HEK293 (cell line): Measurements from ENCODE around the gene CEP41.

Experiments used
- CTCF ChIA-PET: fragments of 350-600 bp; formaldehyde crosslinking; extraction: SDS; loops from one replicate; lab custom pipeline; 2021; ENCODE audit warnings: antibody characterized with exemption; lab: Yijun Ruan, JAX
- POLR2A ChIA-PET: fragments of 300-600 bp; formaldehyde crosslinking; extraction: SDS; loops from one replicate; lab custom pipeline; 2020; ENCODE audit warnings: antibody characterized with exemption, inconsistent platforms; lab: Yijun Ruan, JAX
- H3K27ac ChIP-seq: fragments of 200-500 bp; sonication (Bioruptor generic); 2 replicates; pipeline ENCODE4 v1.5.1; 2014; ENCODE audit warnings: low read depth, low read length, control low read depth, inconsistent platforms; ENCODE audit errors: extremely low read depth
- H3K36me3 ChIP-seq, 2 experiments: fragments of 200-500 bp in 1 of 2; sonication (Bioruptor generic) in 1 of 2; 1 replicate in 1 of 2; 2 replicates in 1 of 2; pipeline ENCODE4 v1.5.1; 2014 to 2017; ENCODE audit warnings: inconsistent platforms in 2 of 2, low read length in 2 of 2; ENCODE audit not compliant: control insufficient read depth in 2 of 2, insufficient read depth in 1 of 2
- H3K4me1 ChIP-seq: fragments of 200-500 bp; sonication (Bioruptor generic); 2 replicates; pipeline ENCODE4 v1.5.1; 2014; ENCODE audit warnings: mild to moderate bottlenecking, low read length, inconsistent platforms; ENCODE audit not compliant: control insufficient read depth, insufficient read depth
- H3K4me3 ChIP-seq: 2 replicates; pipeline ENCODE4 v1.5.1; 2011; ENCODE audit warnings: low read depth, mild to moderate bottlenecking, control low read depth, low read length, moderate library complexity
- H3K9me3 ChIP-seq: fragments of 200-500 bp; sonication (Bioruptor generic); 2 replicates; pipeline ENCODE4 v1.5.1; 2014; ENCODE audit warnings: low read depth, low read length, inconsistent platforms; ENCODE audit not compliant: control insufficient read depth, insufficient read depth
- BCL11A ChIP-seq: fragments of 450-650 bp; formaldehyde crosslinking; IDR thresholded peaks from 2 replicates; pipeline ENCODE4 v1.5.1; 2016; ENCODE audit warnings: low read depth, missing biosample characterization, missing genetic modification characterization
- CTCF ChIP-seq: fragments of 450-650 bp; formaldehyde crosslinking; IDR thresholded peaks from 2 replicates; pipeline ENCODE4 v1.5.1; 2016; ENCODE audit warnings: missing biosample characterization, missing genetic modification characterization
- GFI1B ChIP-seq: fragments of 450-650 bp; formaldehyde crosslinking; IDR thresholded peaks from 2 replicates; pipeline ENCODE4 v1.5.1; 2016; ENCODE audit warnings: missing biosample characterization, missing genetic modification characterization
- MZF1 ChIP-seq: fragments of 450-650 bp; formaldehyde crosslinking; IDR thresholded peaks from 2 replicates; pipeline ENCODE4 v1.5.1; 2017; ENCODE audit warnings: missing biosample characterization, missing genetic modification characterization, borderline replicate concordance
- PRDM1 ChIP-seq: fragments of 450-650 bp; formaldehyde crosslinking; IDR thresholded peaks from 2 replicates; pipeline ENCODE4; 2016; ENCODE audit warnings: missing biosample characterization, missing genetic modification characterization
- RBAK ChIP-seq: fragments of 450-650 bp; formaldehyde crosslinking; IDR thresholded peaks from 2 replicates; pipeline ENCODE4 v1.5.1; 2016; ENCODE audit warnings: missing biosample characterization, missing genetic modification characterization
- TRIM28 ChIP-seq: IDR thresholded peaks from 2 replicates; pipeline ENCODE4 v1.6.1; 2011; ENCODE audit warnings: low read length, control low read depth, borderline replicate concordance
- ZBTB17 ChIP-seq: fragments of 450-650 bp; formaldehyde crosslinking; IDR thresholded peaks from 2 replicates; pipeline ENCODE4 v1.5.1; 2016; ENCODE audit warnings: missing biosample characterization, missing genetic modification characterization
- ZBTB8A ChIP-seq: fragments of 450-650 bp; formaldehyde crosslinking; IDR thresholded peaks from 2 replicates; pipeline ENCODE4 v1.5.1; 2016; ENCODE audit warnings: missing biosample characterization, missing genetic modification characterization
- ZIC2 ChIP-seq: fragments of 450-650 bp; formaldehyde crosslinking; IDR thresholded peaks from 2 replicates; pipeline ENCODE4 v1.5.1; 2016; ENCODE audit warnings: missing biosample characterization, missing genetic modification characterization
- ZNF184 ChIP-seq: fragments of 450-650 bp; IDR thresholded peaks from 2 replicates; pipeline ENCODE4 v1.5.1; 2018; ENCODE audit warnings: missing biosample characterization, mild to moderate bottlenecking, missing genetic modification characterization
- ZNF19 ChIP-seq: fragments of 450-650 bp; formaldehyde crosslinking; IDR thresholded peaks from 2 replicates; pipeline ENCODE4; 2016; ENCODE audit warnings: missing biosample characterization, missing genetic modification characterization, low read depth
- ZNF23 ChIP-seq: fragments of 450-650 bp; formaldehyde crosslinking; IDR thresholded peaks from 2 replicates; pipeline ENCODE4 v1.5.1; 2016; ENCODE audit warnings: missing biosample characterization, missing genetic modification characterization, borderline replicate concordance
- ZNF341 ChIP-seq: fragments of 450-650 bp; formaldehyde crosslinking; IDR thresholded peaks from 2 replicates; pipeline ENCODE4; 2016; ENCODE audit warnings: low read depth, missing biosample characterization, missing genetic modification characterization
- ZNF366 ChIP-seq: fragments of 450-650 bp; formaldehyde crosslinking; conservative IDR thresholded peaks from 2 replicates; pipeline ENCODE4 v1.5.1; 2016; ENCODE audit warnings: missing biosample characterization, missing genetic modification characterization
- ZNF398 ChIP-seq: fragments of 450-650 bp; formaldehyde crosslinking; IDR thresholded peaks from 2 replicates; pipeline ENCODE4 v1.5.1; 2017; ENCODE audit warnings: missing biosample characterization, missing genetic modification characterization
- ZNF416 ChIP-seq: fragments of 450-650 bp; formaldehyde crosslinking; IDR thresholded peaks from 2 replicates; pipeline ENCODE4 v1.5.1; 2016; ENCODE audit warnings: missing biosample characterization, missing genetic modification characterization
- ZNF707 ChIP-seq: fragments of 450-650 bp; formaldehyde crosslinking; IDR thresholded peaks from 2 replicates; pipeline ENCODE4 v1.5.1; 2016; ENCODE audit warnings: missing biosample characterization, missing genetic modification characterization
- ZNF768 ChIP-seq: fragments of 450-650 bp; formaldehyde crosslinking; IDR thresholded peaks from 2 replicates; pipeline ENCODE4 v1.5.1; 2018; ENCODE audit warnings: missing biosample characterization, mild to moderate bottlenecking, missing genetic modification characterization
- TF ChIP-seq, protein P1 (sequence below): fragments of 450-650 bp; formaldehyde crosslinking; IDR thresholded peaks from 2 replicates; pipeline ENCODE4 v1.5.1; 2016; ENCODE audit warnings: missing biosample characterization, missing genetic modification characterization

The CEP41 gene

DNA sequence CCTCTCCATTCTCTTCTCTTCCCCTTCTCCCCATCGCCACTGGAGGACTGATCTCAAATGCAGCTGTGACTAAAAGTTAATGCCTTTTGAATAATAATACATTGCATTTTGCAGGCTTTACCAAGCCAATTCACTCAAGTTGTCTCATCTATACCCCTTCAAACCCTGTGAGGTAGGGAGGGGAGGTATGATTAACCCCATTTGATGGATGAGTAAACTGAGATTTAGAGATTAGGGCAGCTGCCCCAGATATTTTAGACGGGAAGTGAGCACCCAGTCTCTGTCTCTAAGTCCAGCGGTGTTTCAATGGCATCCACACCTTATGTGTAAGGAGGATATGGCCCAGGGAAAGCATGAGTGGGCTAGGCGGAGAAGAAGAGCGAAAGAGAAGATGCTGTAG, 95.1 kb downstream of the CEP41 start:
- Histone ChIP-seq H3K4me1 (no peaks in the 10 kb centered on the region), H3K36me3 (no peaks in the 10 kb centered on the region), H3K4me3 (no peak overlapping the region), H3K27ac (no peak overlapping the region), H3K9me3 (no peaks in the 10 kb centered on the region)
- CTCF ChIA-PET, result interaction anchor here (0.6 kb wide), 1 partner anchor 406 kb away, joined by 3 read pairs; no protein-coding TSS in a partner anchor
- TF ChIP-seq ZNF184 (tag by site-specific recombination) (no peak), ZNF707 (no peak), TRIM28 (no peak), GFI1B (tag by site-specific recombination) (no peak), ZNF19 (tag by site-specific recombination) (no peak), ZNF398 (tag by site-specific recombination) (no peak), ZBTB8A (tag by site-specific recombination) (no peak), ZNF768 (tag by site-specific recombination) (no peak), MZF1 (no peak), RBAK (no peak), ZNF23 (tag by site-specific recombination) (no peak), ZNF416 (tag by site-specific recombination) (no peak), CTCF (no peak), ZNF366 (no peak)
- TF ChIP-seq, protein P1, sequence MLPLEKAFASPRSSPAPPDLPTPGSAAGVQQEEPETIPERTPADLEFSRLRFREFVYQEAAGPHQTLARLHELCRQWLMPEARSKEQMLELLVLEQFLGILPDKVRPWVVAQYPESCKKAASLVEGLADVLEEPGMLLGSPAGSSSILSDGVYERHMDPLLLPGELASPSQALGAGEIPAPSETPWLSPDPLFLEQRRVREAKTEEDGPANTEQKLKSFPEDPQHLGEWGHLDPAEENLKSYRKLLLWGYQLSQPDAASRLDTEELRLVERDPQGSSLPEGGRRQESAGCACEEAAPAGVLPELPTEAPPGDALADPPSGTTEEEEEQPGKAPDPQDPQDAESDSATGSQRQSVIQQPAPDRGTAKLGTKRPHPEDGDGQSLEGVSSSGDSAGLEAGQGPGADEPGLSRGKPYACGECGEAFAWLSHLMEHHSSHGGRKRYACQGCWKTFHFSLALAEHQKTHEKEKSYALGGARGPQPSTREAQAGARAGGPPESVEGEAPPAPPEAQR, result no peak
- POLR2A ChIA-PET, result no interaction called here

GRCh38 chr7:130345136-130345535, 95.7 kb downstream of the CEP41 start:
- ChIA-PET CTCF (interaction anchor here (0.5 to 0.7 kb wide), 2 partner anchors 11 to 188 kb away, joined by 3 to 4 read pairs; no protein-coding TSS in a partner anchor), POLR2A (no interaction called here)
- Histone ChIP-seq H3K9me3 (no peaks in the 10 kb centered on the region), H3K4me1 (no peaks in the 10 kb centered on the region), H3K27ac (no peak overlapping the region), H3K36me3 (no peaks in the 10 kb centered on the region), H3K4me3 (no peak overlapping the region)
- TF ChIP-seq BCL11A (no peak), PRDM1 (tag by site-specific recombination) (0 out of 2 replicates have a peak, but pooled peaks have one; percentile 1), ZNF341 (tag by site-specific recombination) (peak; percentile 49), ZIC2 (0 out of 2 replicates have a peak, but pooled peaks have one; percentile 12), ZBTB17 (tag by site-specific recombination) (peak; percentile 67)
